ENCODE measurements around the gene PCDH9.
A peak's percentile ranks its signal among the peaks of the same experiment; 100 is the strongest.

The PCDH9 gene

GRCh38 chr13:66459143-66459542 is 771.0 kb downstream of the PCDH9 start:
- no peak for DNase-seq (ENCODE audit: low read depth)

GRCh38 chr13:66446413-66446812 is 783.7 kb downstream of the PCDH9 start:
- no peak for DNase-seq (ENCODE audit: low read depth)

GRCh38 chr13:66443926-66444325 is 786.2 kb downstream of the PCDH9 start:
- no peak for DNase-seq (ENCODE audit: low read depth)

- DNase-seq (ENCODE audit: low read depth), result no peak
These were observed 789.2 kb downstream of the PCDH9 start for GRCh38 chr13:66440938-66441337.

- no peak for DNase-seq (ENCODE audit: low read depth)
These were observed 799.4 kb downstream of the PCDH9 start for GRCh38 chr13:66430728-66431127.

GRCh38 chr13:66430269-66430668 is 799.9 kb downstream of the PCDH9 start:
- no peak for DNase-seq (ENCODE audit: low read depth)

GRCh38 chr13:66429156-66429555 is 801.0 kb downstream of the PCDH9 start:
- no peak for DNase-seq (ENCODE audit: low read depth)

GRCh38 chr13:66427458-66427861 is 802.7 kb downstream of the PCDH9 start:
- DNase-seq (ENCODE audit: low read depth), result peak; percentile 12

GRCh38 chr13:66425741-66426140 is 804.4 kb downstream of the PCDH9 start:
- DNase-seq (ENCODE audit: low read depth), result peak; percentile 63

- peak; percentile 60 for DNase-seq (ENCODE audit: low read depth)
These were observed 805.7 kb downstream of the PCDH9 start for GRCh38 chr13:66424422-66424821.

- no peak for DNase-seq (ENCODE audit: low read depth)
These were observed 814.7 kb downstream of the PCDH9 start for GRCh38 chr13:66415444-66415843.

- DNase-seq (ENCODE audit: low read depth), result peak; percentile 28
These were observed 815.9 kb downstream of the PCDH9 start for GRCh38 chr13:66414066-66414800.

GRCh38 chr13:66410314-66410713 is 819.8 kb downstream of the PCDH9 start:
- no peak for DNase-seq (ENCODE audit: low read depth)

- no peak for DNase-seq (ENCODE audit: low read depth)
These were observed 820.6 kb downstream of the PCDH9 start for GRCh38 chr13:66409542-66409941.

GRCh38 chr13:66407128-66407527 is 823.0 kb downstream of the PCDH9 start:
- DNase-seq (ENCODE audit: low read depth), result no peak

- peak; percentile 79 for DNase-seq (ENCODE audit: low read depth)
These were observed 824.0 kb downstream of the PCDH9 start for GRCh38 chr13:66405908-66406802.

- no peak for DNase-seq (ENCODE audit: low read depth)
These were observed 827.6 kb downstream of the PCDH9 start for GRCh38 chr13:66402546-66402945.

- DNase-seq (ENCODE audit: low read depth), result no peak
These were observed 828.1 kb downstream of the PCDH9 start for GRCh38 chr13:66402066-66402465.

GRCh38 chr13:66400292-66400691 is 829.8 kb downstream of the PCDH9 start:
- no peak for DNase-seq (ENCODE audit: low read depth)

GRCh38 chr13:66399873-66400272 is 830.3 kb downstream of the PCDH9 start:
- DNase-seq (ENCODE audit: low read depth), result no peak

- no peak for DNase-seq (ENCODE audit: low read depth)
These were observed 833.0 kb downstream of the PCDH9 start for GRCh38 chr13:66397133-66397532.

- no peak for DNase-seq (ENCODE audit: low read depth)
These were observed 838.8 kb downstream of the PCDH9 start for GRCh38 chr13:66391322-66391721.

- DNase-seq (ENCODE audit: low read depth), result no peak
These were observed 851.2 kb downstream of the PCDH9 start for GRCh38 chr13:66378894-66379293.

Data from EH (cell line).